C4-2B (cell line): ENCODE data around the gene LAD1.

Experiments
- H3K27ac ChIP-seq: fragments of 450-650 bp; 2 replicates; pipeline ENCODE4 v1.5.1; 2017
- ZFX ChIP-seq: fragments of 450-650 bp; IDR thresholded peaks from 2 replicates; pipeline ENCODE4 v1.6.1; 2017
- TF ChIP-seq, protein P1 (sequence below): fragments of 450-650 bp; conservative IDR thresholded peaks from 2 replicates; pipeline ENCODE4 v1.5.1; 2017; ENCODE audit warnings: mild to moderate bottlenecking

LAD1 gene

DNA sequence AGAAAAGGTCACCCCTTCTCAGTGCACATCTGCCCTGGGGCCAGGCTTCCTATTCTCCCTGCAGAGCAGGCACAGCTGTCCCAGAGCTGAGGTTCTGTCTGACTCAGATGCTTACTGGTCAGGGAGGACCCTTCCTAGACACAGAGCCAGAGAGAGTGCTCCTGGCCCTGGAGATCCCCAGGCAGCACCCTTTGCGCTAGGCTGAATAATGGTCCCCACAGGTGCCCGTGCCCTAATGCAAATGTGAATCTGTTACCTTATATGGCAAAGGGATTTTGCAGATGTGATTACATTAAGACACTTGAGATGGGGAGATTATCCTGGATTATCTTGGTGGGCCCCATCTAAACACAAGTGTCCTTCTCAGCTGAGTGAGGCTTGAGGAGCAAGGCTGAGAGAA lies 25.0 kb upstream of the LAD1 start:
- H3K27ac ChIP-seq: no peak overlapping the region
- TF ChIP-seq, protein P1, sequence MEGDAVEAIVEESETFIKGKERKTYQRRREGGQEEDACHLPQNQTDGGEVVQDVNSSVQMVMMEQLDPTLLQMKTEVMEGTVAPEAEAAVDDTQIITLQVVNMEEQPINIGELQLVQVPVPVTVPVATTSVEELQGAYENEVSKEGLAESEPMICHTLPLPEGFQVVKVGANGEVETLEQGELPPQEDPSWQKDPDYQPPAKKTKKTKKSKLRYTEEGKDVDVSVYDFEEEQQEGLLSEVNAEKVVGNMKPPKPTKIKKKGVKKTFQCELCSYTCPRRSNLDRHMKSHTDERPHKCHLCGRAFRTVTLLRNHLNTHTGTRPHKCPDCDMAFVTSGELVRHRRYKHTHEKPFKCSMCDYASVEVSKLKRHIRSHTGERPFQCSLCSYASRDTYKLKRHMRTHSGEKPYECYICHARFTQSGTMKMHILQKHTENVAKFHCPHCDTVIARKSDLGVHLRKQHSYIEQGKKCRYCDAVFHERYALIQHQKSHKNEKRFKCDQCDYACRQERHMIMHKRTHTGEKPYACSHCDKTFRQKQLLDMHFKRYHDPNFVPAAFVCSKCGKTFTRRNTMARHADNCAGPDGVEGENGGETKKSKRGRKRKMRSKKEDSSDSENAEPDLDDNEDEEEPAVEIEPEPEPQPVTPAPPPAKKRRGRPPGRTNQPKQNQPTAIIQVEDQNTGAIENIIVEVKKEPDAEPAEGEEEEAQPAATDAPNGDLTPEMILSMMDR: no peak
- no peak for TF ChIP-seq ZFX

DNA sequence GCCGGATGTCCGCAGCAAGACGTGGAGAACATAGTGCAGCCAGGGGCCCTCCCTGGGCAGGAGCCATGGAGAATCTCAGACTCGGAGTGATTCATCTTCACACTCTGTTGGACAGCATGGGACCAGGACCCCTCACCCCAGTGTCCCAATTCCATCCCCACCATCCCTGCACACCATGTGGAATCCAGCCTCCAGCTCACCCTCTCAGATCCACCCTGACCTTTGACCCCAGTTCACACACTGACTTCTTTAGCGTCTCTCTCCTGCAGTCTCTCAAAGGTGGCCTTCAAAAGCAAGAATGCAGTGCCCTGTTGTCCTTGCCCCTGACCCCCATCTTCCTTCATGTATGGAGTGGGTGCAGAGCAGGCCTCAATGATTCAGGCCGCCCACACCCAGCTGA lies 24.5 kb upstream of the LAD1 start:
- no peak overlapping the region for H3K27ac ChIP-seq
- no peak for TF ChIP-seq ZFX
- TF ChIP-seq, protein P1: no peak

DNA sequence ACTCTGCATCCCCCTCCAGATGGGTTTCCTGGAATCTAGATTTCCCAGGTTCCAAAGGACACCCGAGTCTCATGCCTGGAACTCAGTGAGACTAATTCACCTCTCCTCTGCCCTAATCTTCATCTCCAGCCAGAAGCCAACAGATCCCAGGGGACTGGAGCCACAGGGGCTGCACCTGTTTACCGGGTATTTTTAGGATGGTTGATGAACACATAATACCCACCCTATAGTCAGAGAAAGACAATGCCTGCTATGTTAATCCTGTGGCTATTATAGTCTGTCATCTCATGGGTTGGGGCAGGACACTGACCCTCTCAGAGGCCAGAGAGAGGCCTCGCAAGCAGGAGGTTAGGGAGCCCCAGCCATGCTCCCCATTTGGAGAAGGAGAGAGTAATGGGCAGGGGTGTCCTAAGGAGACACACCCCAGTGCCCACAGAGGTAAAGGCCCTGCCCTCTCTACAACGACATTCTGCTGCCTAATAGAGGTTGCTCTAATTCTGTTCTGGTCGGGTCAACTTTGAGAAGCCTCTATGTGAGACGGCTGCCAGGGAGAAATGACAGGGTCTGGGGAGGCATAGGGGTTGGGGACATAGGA lies 23.4 kb upstream of the LAD1 start:
- H3K27ac ChIP-seq: no peak overlapping the region
- TF ChIP-seq, protein P1: no peak
- no peak for TF ChIP-seq ZFX

DNA sequence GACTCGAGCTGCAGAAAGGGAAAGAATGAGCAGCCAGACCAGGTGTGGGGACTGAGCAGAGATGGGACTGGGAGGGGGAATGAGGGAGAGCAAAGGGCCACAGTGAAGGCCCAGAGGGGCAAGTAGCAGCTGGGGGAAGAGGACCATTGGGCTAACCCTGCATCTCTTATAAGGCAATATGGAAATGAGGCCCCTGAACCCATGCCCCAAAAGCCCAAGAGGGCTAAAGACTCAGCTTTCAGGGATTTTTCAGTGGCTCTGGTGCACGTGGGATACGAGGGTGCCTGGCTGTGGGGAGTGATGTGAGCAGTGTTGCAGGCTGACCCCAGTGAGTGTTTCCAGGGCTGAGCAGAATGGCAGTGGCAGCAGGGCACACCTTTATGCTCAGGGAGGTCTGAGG lies 22.9 kb upstream of the LAD1 start:
- H3K27ac ChIP-seq: no peak overlapping the region
- TF ChIP-seq, protein P1: no peak
- TF ChIP-seq ZFX: no peak

DNA sequence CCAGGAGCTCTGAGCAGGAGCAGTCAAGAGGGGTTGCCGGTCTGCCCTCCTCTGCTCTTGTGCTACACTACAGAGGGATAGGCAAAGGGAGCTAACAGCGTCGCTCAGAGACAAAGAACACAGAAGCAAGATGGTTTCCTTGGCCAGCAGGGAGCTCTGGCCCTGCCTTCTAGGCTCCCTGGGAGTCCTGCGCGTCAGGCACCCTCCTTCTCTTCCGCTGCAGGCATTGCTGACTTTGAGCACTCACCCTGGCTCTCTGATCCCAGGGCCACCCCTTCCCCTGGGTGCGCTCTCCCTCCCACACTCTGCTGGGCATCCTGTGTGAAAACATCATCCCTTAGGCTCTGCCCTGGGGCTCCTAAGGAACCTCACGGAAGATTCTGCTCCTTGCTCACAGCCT lies 21.9 kb upstream of the LAD1 start:
- H3K27ac ChIP-seq: no peak overlapping the region

DNA sequence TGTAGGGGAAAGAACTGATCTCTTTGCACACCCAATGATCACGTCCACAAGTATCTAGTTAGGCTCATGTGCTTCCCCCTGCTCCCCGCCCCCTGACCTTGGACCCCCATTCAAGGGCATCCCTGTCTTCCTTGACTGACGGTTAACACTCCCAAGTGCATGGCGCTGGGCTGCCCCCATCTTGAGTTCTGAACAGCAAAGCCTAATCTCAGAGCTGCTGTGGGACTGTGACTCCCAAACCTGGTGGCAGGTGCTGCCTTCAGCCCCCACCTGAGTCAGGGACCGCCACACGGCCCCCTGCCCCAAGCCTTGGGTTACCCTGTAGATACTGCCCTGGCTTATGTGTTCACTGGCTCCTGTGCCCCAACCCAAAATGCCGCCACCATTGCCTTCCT lies 21.5 kb upstream of the LAD1 start:
- H3K27ac ChIP-seq: no peak overlapping the region
- TF ChIP-seq, protein P1: no peak
- TF ChIP-seq ZFX: no peak

More for the DNA sequence above, 21.9 kb upstream of the LAD1 start:
- TF ChIP-seq ZFX: no peak
- TF ChIP-seq, protein P1: no peak

DNA sequence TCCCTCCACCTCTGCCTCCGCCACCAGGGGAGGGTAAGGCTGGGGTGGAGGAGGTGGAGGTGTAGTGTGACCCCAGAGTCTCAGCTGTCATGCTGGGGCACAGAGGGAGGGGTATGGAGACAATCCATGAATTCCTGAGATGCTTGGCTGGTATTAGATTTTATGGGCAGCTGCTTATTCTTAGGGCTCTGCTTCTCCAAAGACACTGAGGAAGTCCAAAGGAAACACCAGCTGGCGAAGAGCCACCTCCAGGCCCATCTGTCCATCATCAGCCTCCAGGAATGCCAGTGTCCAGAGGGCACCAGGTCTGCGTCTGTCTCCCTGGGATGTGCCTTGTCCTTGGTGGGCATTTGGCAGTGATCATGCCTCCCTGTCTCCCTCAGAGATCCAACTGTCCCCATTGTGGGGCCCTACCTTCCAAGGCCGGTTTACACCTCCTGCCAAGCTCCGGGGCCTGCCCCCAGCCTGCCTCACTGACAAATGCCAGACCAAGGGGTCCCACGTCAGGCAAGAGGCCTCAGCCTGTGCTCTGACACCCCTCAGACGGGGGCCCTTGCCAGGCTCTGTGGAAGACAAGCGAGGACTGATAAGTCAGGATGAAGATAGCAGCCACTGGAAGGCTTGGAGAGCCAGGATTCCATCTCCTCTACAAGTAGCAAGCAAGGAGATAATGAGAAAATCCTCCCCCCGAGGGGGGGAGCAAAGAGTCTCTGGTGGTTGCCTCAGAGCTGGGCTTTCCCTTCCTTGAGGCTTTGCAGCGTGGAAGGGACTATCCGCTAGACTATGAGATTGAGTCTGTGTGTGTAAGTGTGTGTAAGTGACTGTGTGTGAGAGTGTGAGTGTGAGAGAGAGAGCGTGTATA lies 20.9 kb upstream of the LAD1 start:
- no peak overlapping the region for H3K27ac ChIP-seq
- no peak for TF ChIP-seq ZFX
- TF ChIP-seq, protein P1: no peak
